Measurements from ENCODE around the gene HTR4.

DNA sequence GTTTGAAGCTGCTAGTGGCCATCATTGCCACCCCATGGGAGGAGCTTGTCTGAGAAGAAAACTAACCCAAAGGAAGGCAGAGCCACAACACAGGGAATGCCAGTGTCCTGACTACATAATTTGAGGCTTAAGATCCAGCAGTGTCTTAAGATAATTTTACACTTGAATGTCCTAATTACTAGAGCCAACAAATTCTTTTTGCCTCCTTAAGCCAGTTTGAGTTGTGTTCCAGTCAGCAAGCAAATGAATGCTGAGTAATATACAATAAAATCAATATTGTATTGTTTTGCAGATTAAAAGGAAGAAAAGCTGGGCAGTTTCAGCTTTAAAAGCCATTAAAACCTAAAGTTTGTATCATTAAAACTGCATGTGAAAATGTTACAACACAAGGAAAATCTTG lies 13.9 kb downstream of the HTR4 start:
- no peak for TF ChIP-seq YY1 (IDR thresholded peaks at IDR 0.05; ENCODE audit: insufficient read depth, insufficient read length)
- TF ChIP-seq ZNF274 (IDR thresholded peaks at IDR 0.05; ENCODE audit: low read depth, low read length): no peak
